Measurements from ENCODE around the gene TNIK. TPM values are rescaled to one million over a fixed set of nuclear protein-coding genes. Genes with fewer than 3 reads are reported as not detected.

The TNIK gene
- total and polyA plus RNA-seq, 12 donors, result 9.3 to 51.9 (median 35.1) TPM

GRCh38 chr3:171257251-171258203 lies 202.7 kb downstream of the TNIK start:
- H3K4me3 ChIP-seq, result no peak overlapping the region
- H3K9me3 ChIP-seq, result no peaks in the 10 kb centered on the region
- H3K4me1 ChIP-seq, result peaks cover 0 to 54% (median 21%) of the 10 kb centered on the region in 9 donors
- H3K27me3 ChIP-seq, result no peaks in the 10 kb centered on the region
- ATAC-seq (peak in 6 of 8 donors; percentile 12 to 70 (median 28)), DNase-seq (no peak)
- TF ChIP-seq, protein P1, sequence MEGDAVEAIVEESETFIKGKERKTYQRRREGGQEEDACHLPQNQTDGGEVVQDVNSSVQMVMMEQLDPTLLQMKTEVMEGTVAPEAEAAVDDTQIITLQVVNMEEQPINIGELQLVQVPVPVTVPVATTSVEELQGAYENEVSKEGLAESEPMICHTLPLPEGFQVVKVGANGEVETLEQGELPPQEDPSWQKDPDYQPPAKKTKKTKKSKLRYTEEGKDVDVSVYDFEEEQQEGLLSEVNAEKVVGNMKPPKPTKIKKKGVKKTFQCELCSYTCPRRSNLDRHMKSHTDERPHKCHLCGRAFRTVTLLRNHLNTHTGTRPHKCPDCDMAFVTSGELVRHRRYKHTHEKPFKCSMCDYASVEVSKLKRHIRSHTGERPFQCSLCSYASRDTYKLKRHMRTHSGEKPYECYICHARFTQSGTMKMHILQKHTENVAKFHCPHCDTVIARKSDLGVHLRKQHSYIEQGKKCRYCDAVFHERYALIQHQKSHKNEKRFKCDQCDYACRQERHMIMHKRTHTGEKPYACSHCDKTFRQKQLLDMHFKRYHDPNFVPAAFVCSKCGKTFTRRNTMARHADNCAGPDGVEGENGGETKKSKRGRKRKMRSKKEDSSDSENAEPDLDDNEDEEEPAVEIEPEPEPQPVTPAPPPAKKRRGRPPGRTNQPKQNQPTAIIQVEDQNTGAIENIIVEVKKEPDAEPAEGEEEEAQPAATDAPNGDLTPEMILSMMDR (IDR thresholded peaks at IDR 0.05), result no peak
- WGBS, 2 donors, result 61 to 73% methylated on average over 7 of the region's 7 CpGs
- intact Hi-C loops (cut with DNase I), result no loop called here
- H3K27ac ChIP-seq, result peak overlapping the region in 7 of 10 donors; percentile 5 to 76 (median 64)
- no peaks in the 10 kb centered on the region for H3K36me3 ChIP-seq

GRCh38 chr3:171256445-171257250 lies 203.6 kb downstream of the TNIK start:
- Histone ChIP-seq H3K9me3 (no peaks in the 10 kb centered on the region), H3K36me3 (no peaks in the 10 kb centered on the region), H3K27me3 (no peaks in the 10 kb centered on the region), H3K4me1 (peaks cover 0 to 52% (median 20%) of the 10 kb centered on the region in 9 donors), H3K27ac (peak overlapping the region in 6 of 10 donors; percentile 16 to 76 (median 66)), H3K4me3 (no peak overlapping the region)
- TF ChIP-seq, protein P1 (IDR thresholded peaks at IDR 0.05), result no peak
- WGBS, 2 donors, result 79 to 90% methylated on average over 4 of the region's 4 CpGs
- no peak for ATAC-seq
- intact Hi-C loops (cut with DNase I), result no loop called here
- DNase-seq, result no peak

DNA sequence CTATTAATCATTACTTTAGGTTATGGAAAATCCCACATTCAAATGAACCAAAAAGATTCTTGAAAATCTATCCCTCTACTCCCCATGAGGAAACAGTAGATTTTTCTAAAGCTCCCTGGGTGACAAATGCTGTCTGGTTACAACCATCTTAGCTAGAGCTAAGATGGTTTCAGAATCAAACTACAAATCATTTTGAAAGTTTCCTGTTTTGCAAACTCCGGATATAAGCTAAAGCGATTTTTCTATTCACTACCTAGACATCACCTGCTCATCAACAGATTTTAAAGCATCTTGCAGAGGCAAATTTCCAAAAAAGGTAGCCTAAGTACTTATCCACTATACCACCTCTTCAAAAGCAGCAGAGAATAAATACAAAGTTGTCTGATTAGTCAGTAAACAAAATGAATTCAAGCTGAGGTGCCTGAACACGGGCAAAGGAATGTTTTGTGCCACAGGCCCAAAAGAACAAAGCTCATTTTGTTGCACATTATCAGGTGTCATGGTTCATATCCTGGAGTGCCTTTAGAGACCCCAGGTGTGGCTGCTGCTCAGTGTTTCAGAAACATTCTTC lies 204.9 kb downstream of the TNIK start:
- no peaks in the 10 kb centered on the region for H3K9me3 ChIP-seq
- H3K4me1 ChIP-seq, result peaks cover 0 to 44% (median 20%) of the 10 kb centered on the region in 9 donors
- no peaks in the 10 kb centered on the region for H3K36me3 ChIP-seq
- intact Hi-C loops (cut with DNase I), result no loop called here
- H3K27ac ChIP-seq, result peak overlapping the region in 1 of 10 donors; percentile 76
- H3K4me3 ChIP-seq, result no peak overlapping the region
- H3K27me3 ChIP-seq, result no peaks in the 10 kb centered on the region
- ATAC-seq, result no peak
- TF ChIP-seq, protein P1 (IDR thresholded peaks at IDR 0.05), result no peak
- 67 to 73% methylated on average over 3 of the region's 3 CpGs for WGBS, 2 donors
- DNase-seq, result no peak

- peak overlapping the region in 1 of 10 donors; percentile 76 for H3K27ac ChIP-seq
- intact Hi-C loops (cut with DNase I), result no loop called here
- no peak for ATAC-seq
Measured at GRCh38 chr3:171254315-171254714, 205.9 kb downstream of the TNIK start.

More at GRCh38 chr3:171254315-171254714, 205.9 kb downstream of the TNIK start:
- H3K36me3 ChIP-seq, result no peaks in the 10 kb centered on the region
- H3K27me3 ChIP-seq, result no peaks in the 10 kb centered on the region
- H3K4me1 ChIP-seq, result peaks cover 0 to 44% (median 20%) of the 10 kb centered on the region in 9 donors
- H3K9me3 ChIP-seq, result no peaks in the 10 kb centered on the region
- H3K4me3 ChIP-seq, result no peak overlapping the region
- no peak for DNase-seq
- TF ChIP-seq, protein P1 (IDR thresholded peaks at IDR 0.05), result no peak
